ENCODE measurements around the gene ADGRD1.

Gene ADGRD1

GRCh38 chr12:131087991-131088700 is 134.4 kb downstream of the ADGRD1 start:
- WGBS, 2 donors (ENCODE audit: extremely low coverage in 2 of 2, insufficient read length in 2 of 2, insufficient replicate concordance in 1 of 2): no CpG with 5 or more reads among the region's 38 CpGs
- no peak overlapping the region for H3K4me2 ChIP-seq (ENCODE audit: insufficient read depth, low read length, poor library complexity, severe bottlenecking)
- H3K4me1 ChIP-seq (ENCODE audit: control insufficient read depth in 2 of 2, insufficient read depth in 1 of 2, low read depth in 1 of 2, low read length in 2 of 2): peaks cover 0 to 3% of the 10 kb centered on the region in 2 donors
- H3K27me3 ChIP-seq (ENCODE audit: control insufficient read depth in 3 of 3, insufficient read depth in 3 of 3, low read depth in 1 of 3, low read length in 3 of 3): peaks cover 0 to 6% (median 0%) of the 10 kb centered on the region in 3 experiments
- H3K4ac ChIP-seq (ENCODE audit: low read length): no peak overlapping the region
- peak overlapping the region; percentile 65 for H2AK5ac ChIP-seq (ENCODE audit: low read depth, low read length)
- H2BK12ac ChIP-seq (ENCODE audit: low read length): no peak overlapping the region
- H3K4me3 ChIP-seq (ENCODE audit: low read length in 2 of 2): no peak overlapping the region
- no peak overlapping the region for H2AFZ ChIP-seq (ENCODE audit: low read length)
- no peaks in the 10 kb centered on the region for H3K79me1 ChIP-seq (ENCODE audit: low read depth, low read length)
- H2BK15ac ChIP-seq (ENCODE audit: low read length): peak overlapping the region; percentile 70
- no peak overlapping the region for H4K91ac ChIP-seq (ENCODE audit: low read depth, low read length, poor library complexity)
- no peak overlapping the region for H3K27ac ChIP-seq (replicated peaks; ENCODE audit: low read length)
- no peak overlapping the region for H2BK120ac ChIP-seq (ENCODE audit: low read depth, low read length)
- no peak for DNase-seq (ENCODE audit: low spot score)
- H2BK5ac ChIP-seq (ENCODE audit: low read length): no peak overlapping the region
- no peak overlapping the region for H3K14ac ChIP-seq (ENCODE audit: low read length)
- peak overlapping the region; percentile 40 for H3K23ac ChIP-seq (ENCODE audit: low read depth, low read length, poor library complexity)
- peak overlapping the region; percentile 53 for H4K8ac ChIP-seq (ENCODE audit: low read depth, low read length)
- no peaks in the 10 kb centered on the region for H3K9me3 ChIP-seq (replicated peaks in 1 of 2; ENCODE audit: control insufficient read depth in 2 of 2, insufficient read depth in 1 of 2, low read depth in 1 of 2, low read length in 2 of 2)
- no peaks in the 10 kb centered on the region for H3K36me3 ChIP-seq (replicated peaks in 1 of 2; ENCODE audit: control insufficient read depth in 2 of 2, insufficient read depth in 2 of 2, low read length in 2 of 2)
- H3K9ac ChIP-seq (ENCODE audit: low read depth, low read length, poor library complexity): peak overlapping the region; percentile 54
- H3K18ac ChIP-seq (ENCODE audit: low read length): peak overlapping the region; percentile 91

- DNase-seq (ENCODE audit: low spot score): no peak
- H2BK15ac ChIP-seq (ENCODE audit: low read length): peak overlapping the region; percentile 70
- H3K4me2 ChIP-seq (ENCODE audit: insufficient read depth, low read length, poor library complexity, severe bottlenecking): no peak overlapping the region
- H3K9me3 ChIP-seq (replicated peaks in 1 of 2; ENCODE audit: control insufficient read depth in 2 of 2, insufficient read depth in 1 of 2, low read depth in 1 of 2, low read length in 2 of 2): no peaks in the 10 kb centered on the region
- peak overlapping the region; percentile 65 for H2AK5ac ChIP-seq (ENCODE audit: low read depth, low read length)
- H3K4ac ChIP-seq (ENCODE audit: low read length): no peak overlapping the region
- H3K18ac ChIP-seq (ENCODE audit: low read length): peak overlapping the region; percentile 91
- H3K4me3 ChIP-seq (ENCODE audit: low read length in 2 of 2): no peak overlapping the region
- H3K36me3 ChIP-seq (replicated peaks in 1 of 2; ENCODE audit: control insufficient read depth in 2 of 2, insufficient read depth in 2 of 2, low read length in 2 of 2): no peaks in the 10 kb centered on the region
- no peak overlapping the region for H3K27ac ChIP-seq (replicated peaks; ENCODE audit: low read length)
- H4K91ac ChIP-seq (ENCODE audit: low read depth, low read length, poor library complexity): no peak overlapping the region
- no peaks in the 10 kb centered on the region for H3K79me1 ChIP-seq (ENCODE audit: low read depth, low read length)
- H4K8ac ChIP-seq (ENCODE audit: low read depth, low read length): peak overlapping the region; percentile 8
- no peak overlapping the region for H2BK5ac ChIP-seq (ENCODE audit: low read length)
- peaks cover 0 to 9% (median 0%) of the 10 kb centered on the region in 3 experiments for H3K27me3 ChIP-seq (ENCODE audit: control insufficient read depth in 3 of 3, insufficient read depth in 3 of 3, low read depth in 1 of 3, low read length in 3 of 3)
- H3K4me1 ChIP-seq (ENCODE audit: control insufficient read depth in 2 of 2, insufficient read depth in 1 of 2, low read depth in 1 of 2, low read length in 2 of 2): peaks cover 0 to 3% of the 10 kb centered on the region in 2 donors
- WGBS, 2 donors (ENCODE audit: extremely low coverage in 2 of 2, insufficient read length in 2 of 2, insufficient replicate concordance in 1 of 2): no CpG with 5 or more reads among the region's 28 CpGs
- no peak overlapping the region for H2BK12ac ChIP-seq (ENCODE audit: low read length)
- peak overlapping the region; percentile 54 for H3K9ac ChIP-seq (ENCODE audit: low read depth, low read length, poor library complexity)
- H3K23ac ChIP-seq (ENCODE audit: low read depth, low read length, poor library complexity): peak overlapping the region; percentile 60
- no peak overlapping the region for H2AFZ ChIP-seq (ENCODE audit: low read length)
- H3K14ac ChIP-seq (ENCODE audit: low read length): no peak overlapping the region
- no peak overlapping the region for H2BK120ac ChIP-seq (ENCODE audit: low read depth, low read length)
These were observed 135.2 kb downstream of the ADGRD1 start for GRCh38 chr12:131088701-131089530.

GRCh38 chr12:131089531-131090273 is 136.0 kb downstream of the ADGRD1 start:
- Histone ChIP-seq H3K79me1 (ENCODE audit: low read depth, low read length) (no peaks in the 10 kb centered on the region), H2BK15ac (ENCODE audit: low read length) (peak overlapping the region; percentile 21), H3K4me2 (ENCODE audit: insufficient read depth, low read length, poor library complexity, severe bottlenecking) (no peak overlapping the region), H2AK5ac (ENCODE audit: low read depth, low read length) (no peak overlapping the region), H3K27ac (replicated peaks; ENCODE audit: low read length) (no peak overlapping the region), H2BK5ac (ENCODE audit: low read length) (no peak overlapping the region), H3K27me3 (ENCODE audit: control insufficient read depth in 3 of 3, insufficient read depth in 3 of 3, low read depth in 1 of 3, low read length in 3 of 3) (peaks cover 0 to 9% (median 0%) of the 10 kb centered on the region in 3 experiments), H2BK120ac (ENCODE audit: low read depth, low read length) (no peak overlapping the region), H3K9me3 (replicated peaks in 1 of 2; ENCODE audit: control insufficient read depth in 2 of 2, insufficient read depth in 1 of 2, low read depth in 1 of 2, low read length in 2 of 2) (no peaks in the 10 kb centered on the region), H2AFZ (ENCODE audit: low read length) (no peak overlapping the region), H3K4me3 (ENCODE audit: low read length in 2 of 2) (no peak overlapping the region), H3K18ac (ENCODE audit: low read length) (peak overlapping the region; percentile 70), H3K4me1 (ENCODE audit: control insufficient read depth in 2 of 2, insufficient read depth in 1 of 2, low read depth in 1 of 2, low read length in 2 of 2) (no peaks in the 10 kb centered on the region), H3K23ac (ENCODE audit: low read depth, low read length, poor library complexity) (peak overlapping the region; percentile 60), H3K9ac (ENCODE audit: low read depth, low read length, poor library complexity) (no peak overlapping the region), H4K91ac (ENCODE audit: low read depth, low read length, poor library complexity) (no peak overlapping the region), H3K36me3 (replicated peaks in 1 of 2; ENCODE audit: control insufficient read depth in 2 of 2, insufficient read depth in 2 of 2, low read length in 2 of 2) (no peaks in the 10 kb centered on the region), H2BK12ac (ENCODE audit: low read length) (peak overlapping the region; percentile 86), H4K8ac (ENCODE audit: low read depth, low read length) (no peak overlapping the region), H3K4ac (ENCODE audit: low read length) (no peak overlapping the region), H3K14ac (ENCODE audit: low read length) (peak overlapping the region; percentile 5)
- WGBS, 2 donors (ENCODE audit: extremely low coverage in 2 of 2, insufficient read length in 2 of 2, insufficient replicate concordance in 1 of 2): no CpG with 5 or more reads among the region's 11 CpGs
- no peak for DNase-seq (ENCODE audit: low spot score)

Data from neuronal stem cell (in vitro differentiated cells).